Kidney glomerular epithelial cell (primary cell): ENCODE measurements around the gene SLC35E3.
"Not testable (repeated sequence)": the region's sequence is repeated elsewhere in the genome, so short reads cannot be mapped to it uniquely, and the experiment has no call there.

Source experiments
- DNase-seq: peaks from one replicate; lab custom pipeline; 2025; lab: John Stamatoyannopoulos, UW

Gene SLC35E3

DNA sequence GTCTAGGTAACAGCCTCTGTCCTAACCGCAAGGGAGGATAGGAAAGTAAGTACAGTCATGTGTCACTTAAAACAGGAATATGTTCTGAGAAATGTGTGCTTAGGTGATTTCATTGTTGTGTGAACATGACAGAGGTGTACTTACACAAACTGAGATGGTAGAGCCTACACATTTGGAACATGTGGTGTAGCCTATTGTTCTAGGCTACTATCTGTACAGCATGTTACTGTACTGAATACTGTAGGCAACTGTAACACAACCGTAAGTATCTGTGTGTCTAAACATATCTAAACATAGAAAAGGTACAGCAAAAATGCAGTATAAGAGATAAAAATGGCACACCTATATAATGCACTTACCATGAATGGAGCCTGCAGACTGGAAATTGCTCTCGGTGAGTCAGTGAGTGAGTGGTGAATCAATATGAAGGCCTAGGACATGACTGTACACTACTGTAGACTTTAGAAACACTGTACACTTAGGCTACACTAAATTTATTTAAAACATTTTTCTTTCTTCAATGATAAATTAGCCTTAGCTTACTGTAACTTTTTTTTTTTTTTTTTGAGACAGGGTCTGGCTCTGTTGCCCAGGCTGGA is 48.8 kb downstream of the SLC35E3 start:
- no peak for DNase-seq

- DNase-seq, result no peak
Measured at GRCh38 chr12:68796399-68796798, 50.4 kb downstream of the SLC35E3 start.

GRCh38 chr12:68798882-68799234 is 52.9 kb downstream of the SLC35E3 start:
- DNase-seq, result no peak

DNA sequence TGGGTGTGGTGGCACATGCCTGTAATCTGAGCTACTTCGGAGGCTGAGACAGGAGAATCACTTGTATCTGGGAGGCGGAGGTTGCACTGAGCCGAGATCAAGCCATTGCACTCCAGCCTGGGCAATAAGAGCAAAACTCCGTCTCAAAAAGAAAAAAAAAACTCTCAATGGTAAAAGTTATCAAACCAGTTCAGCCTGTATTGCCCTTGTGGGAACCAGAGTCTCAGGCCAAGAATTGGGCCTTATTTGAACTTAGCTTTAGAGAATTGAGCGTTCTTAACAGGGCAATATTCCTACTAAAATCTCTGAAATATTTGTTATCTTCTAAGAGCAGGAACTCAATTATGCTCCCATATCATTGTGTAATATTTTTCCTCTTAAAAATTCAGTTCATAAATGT is 54.3 kb downstream of the SLC35E3 start:
- no peak for DNase-seq

DNA sequence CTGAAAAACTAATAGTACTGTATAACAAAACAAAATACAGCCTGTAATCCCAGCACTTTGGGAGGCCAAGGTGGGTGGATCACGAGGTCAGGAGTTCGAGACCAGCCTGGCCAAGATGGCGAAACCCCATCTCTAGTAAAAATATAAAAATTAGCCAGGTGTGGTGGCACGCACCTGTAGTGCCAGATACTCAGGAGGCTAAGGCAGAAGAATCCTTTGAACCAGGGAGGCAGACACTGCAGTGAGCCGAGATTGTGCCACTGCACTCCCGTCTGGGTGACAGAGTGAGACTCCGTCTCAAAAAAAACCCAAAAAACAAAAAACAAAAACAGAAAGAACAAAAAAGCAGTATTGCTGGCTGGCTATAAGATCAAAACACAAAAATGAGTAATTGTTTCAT is 55.1 kb downstream of the SLC35E3 start:
- not testable (repeated sequence) for DNase-seq

DNA sequence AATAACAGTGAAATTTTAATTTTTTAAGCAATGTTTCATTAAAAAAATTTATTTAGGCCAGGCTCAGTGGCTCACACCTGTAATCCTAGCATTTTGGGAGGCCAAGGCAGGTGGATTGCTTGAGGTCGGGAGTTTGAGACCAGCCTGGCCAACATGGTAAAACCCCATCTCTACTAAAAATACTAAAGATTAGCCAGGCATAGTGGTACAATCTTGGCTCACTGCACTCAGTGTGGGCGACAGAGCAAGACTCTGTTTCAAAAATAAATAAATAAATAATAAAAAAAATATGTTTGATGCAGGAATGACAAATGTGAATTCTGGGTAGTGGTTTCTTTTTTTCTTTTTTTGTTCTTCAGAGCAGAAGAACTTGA is 56.4 kb downstream of the SLC35E3 start:
- not testable (repeated sequence) for DNase-seq

DNA sequence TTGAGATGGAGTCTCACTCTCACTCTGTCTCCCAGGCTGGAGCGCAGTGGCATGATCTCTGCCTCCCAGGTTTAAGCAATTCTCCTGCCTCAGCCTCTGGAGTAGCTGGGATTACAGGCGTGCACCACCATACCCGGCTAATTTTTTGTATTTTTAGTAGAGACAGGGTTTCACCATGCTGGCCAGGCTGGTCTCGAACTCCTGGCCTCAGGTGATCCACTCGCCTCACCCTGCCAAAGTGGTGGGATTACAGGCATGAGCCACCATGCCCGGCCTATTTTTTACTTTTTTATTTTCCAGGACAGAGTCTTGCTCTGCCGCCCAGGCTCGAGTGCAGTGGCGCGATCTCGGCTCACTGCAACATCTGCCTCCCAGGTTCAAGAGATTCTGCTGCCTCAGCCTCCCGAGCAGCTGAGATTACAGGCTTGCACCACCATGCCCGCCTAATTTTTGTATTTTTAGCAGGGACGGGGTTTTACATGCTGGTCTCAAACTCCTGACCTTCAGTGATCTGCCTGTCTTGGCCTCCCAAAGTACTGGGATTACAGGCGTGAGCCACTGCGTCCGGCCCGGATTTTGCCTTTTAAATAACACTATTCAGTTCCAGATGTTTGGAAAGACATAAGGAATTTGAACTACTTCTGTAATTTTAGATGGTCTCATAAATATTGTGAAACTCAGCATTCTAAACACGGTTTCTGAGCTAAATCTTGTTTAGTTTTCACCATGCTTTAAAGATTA is 57.1 kb downstream of the SLC35E3 start:
- DNase-seq, result not testable (repeated sequence)

- no peak for DNase-seq
Measured at GRCh38 chr12:68803948-68804656, 58.1 kb downstream of the SLC35E3 start.

GRCh38 chr12:68804657-68805591 is 58.9 kb downstream of the SLC35E3 start:
- DNase-seq, result no peak

GRCh38 chr12:68805592-68806120 is 59.7 kb downstream of the SLC35E3 start:
- no peak for DNase-seq

DNA sequence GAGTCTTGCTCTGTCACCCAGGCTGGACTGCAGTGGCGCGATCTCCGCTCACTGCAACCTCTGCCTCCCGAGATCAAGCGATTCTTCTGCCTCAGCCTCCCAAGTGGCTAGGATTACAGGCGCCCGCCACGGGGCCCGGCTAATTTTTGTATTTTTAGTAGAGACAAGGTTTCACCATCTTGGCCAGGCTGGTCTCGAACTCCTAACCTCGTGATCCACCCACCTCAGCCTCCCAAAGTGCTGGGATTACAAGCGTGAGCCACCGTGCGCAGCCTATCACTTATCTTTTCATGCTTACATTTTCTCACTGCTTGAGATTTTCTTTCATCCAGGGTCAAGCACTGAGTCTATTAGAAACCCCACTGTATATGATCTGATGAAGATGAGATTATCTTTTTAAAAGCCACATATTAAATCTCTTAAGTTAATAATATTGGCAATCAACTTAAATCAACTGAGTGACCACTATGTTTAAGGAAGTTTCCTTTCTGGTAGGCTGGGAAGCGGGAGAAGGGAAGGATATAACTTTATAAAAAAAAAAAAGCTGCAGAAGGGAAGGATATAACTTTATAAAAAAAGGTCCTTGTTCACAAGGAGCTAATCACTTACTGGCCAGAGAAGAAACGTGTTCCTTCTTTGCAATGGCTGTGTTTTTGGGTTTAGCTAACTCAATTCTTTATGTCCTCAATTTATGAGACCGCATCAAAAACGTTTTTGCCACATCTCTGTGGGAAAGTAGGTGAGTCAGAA is 60.7 kb downstream of the SLC35E3 start:
- DNase-seq, result no peak

GRCh38 chr12:68807274-68807575 is 61.2 kb downstream of the SLC35E3 start:
- not testable (repeated sequence) for DNase-seq

DNA sequence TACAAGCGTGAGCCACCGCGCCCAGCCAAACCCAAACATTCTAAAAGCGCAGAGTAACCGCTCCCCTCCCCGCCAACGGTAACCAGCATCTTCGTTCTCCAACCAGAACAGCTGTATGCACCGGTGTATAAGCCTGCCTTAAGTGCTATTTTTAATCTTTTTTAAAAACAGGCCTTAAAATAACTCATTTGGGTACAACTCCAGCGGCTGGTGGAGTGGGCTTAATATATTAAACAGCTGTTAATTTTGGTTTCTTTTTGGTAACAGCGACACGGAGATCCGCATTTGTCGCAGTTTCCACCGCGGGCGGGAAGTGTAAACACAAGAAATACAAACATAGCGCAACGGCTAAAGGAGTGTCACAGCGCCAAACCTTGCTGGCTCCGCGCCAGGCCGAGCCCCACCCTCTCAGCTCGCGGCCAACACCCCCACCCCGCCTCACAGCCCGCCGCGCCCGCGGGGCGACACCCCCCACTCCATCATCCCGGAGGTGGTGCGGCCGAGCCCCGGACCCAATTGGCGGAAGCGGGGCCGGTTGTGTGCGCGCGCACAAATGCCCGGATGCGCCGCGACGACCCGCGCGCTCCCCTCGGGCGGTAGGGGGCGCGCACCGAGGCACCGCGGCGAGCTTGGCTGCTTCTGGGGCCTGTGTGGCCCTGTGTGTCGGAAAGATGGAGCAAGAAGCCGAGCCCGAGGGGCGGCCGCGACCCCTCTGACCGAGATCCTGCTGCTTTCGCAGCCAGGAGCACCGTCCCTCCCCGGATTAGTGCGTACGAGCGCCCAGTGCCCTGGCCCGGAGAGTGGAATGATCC is 61.8 kb downstream of the SLC35E3 start, which contains the start of gene MDM2:
Gene MDM2, plus strand, starts transcription at position 602 of the 812 bp plus-strand sequence. CDS start 301 bp downstream, outside the sequence.
- peak; percentile 83 for DNase-seq

- DNase-seq, result peak; percentile 91
Measured at GRCh38 chr12:68808388-68809189, 62.6 kb downstream of the SLC35E3 start.

- DNase-seq, result no peak
Measured at GRCh38 chr12:68809190-68810026, 63.4 kb downstream of the SLC35E3 start.

GRCh38 chr12:68810027-68810389 is 64.0 kb downstream of the SLC35E3 start:
- not testable (repeated sequence) for DNase-seq

- DNase-seq, result not testable (repeated sequence)
Measured at GRCh38 chr12:68811573-68811972, 65.6 kb downstream of the SLC35E3 start.

- DNase-seq, result no peak
Measured at GRCh38 chr12:68812553-68813241, 66.7 kb downstream of the SLC35E3 start.
